HepG2 (cell line): ENCODE measurements around the gene GRAMD1B. TPM values are rescaled to one million over a fixed set of nuclear protein-coding genes. Genes with fewer than 3 reads are reported as not detected.

Experiments
- ATAC-seq: fragments of 200-7000 bp; cut with Tn5 transposase; 3 replicates; pipeline ENCODE4 v1.9.1; 2020; ENCODE audit warnings: mild to moderate bottlenecking, moderate library complexity
- BruUV-seq: library from RNA; stranded (reverse); fragments of 400-500 nt; replicated peaks from 2 replicates; lab custom pipeline; 2021; lab: Mats Ljungman, UMichigan
- CTCF ChIA-PET: fragments of 300-600 bp; formaldehyde crosslinking; extraction: SDS; loops from one replicate; lab custom pipeline; 2021; ENCODE audit warnings: low total read pairs, inconsistent platforms, low intra/inter-chr PET ratio; lab: Yijun Ruan, JAX
- POLR2A ChIA-PET: fragments of 350-600 bp; sonication (Branson Sonifier 250); formaldehyde crosslinking; loops from one replicate; lab custom pipeline; 2020; ENCODE audit warnings: antibody characterized with exemption, inconsistent platforms; lab: Yijun Ruan, JAX
- DNase-seq: peaks from one replicate; pipeline ENCODE4 v3.0.0-alpha.2; 2015; ENCODE audit warnings: low spot score
- FAIRE-seq: peaks from 3 replicates; lab custom pipeline; 2011; peaks lifted over from hg19 to GRCh38; lab: Jason Lieb, UNC
- H2AFZ ChIP-seq: one replicate; pipeline ENCODE4 v1.6.1; 2011; ENCODE audit warnings: low read length, inconsistent platforms
- H3K27ac ChIP-seq: fragments of 300-600 bp; 3 replicates; pipeline ENCODE4 v1.8.0; 2011; ENCODE audit warnings: mixed run types, mild to moderate bottlenecking, mixed read lengths, low read length, inconsistent platforms; ENCODE audit not compliant: insufficient read depth; ENCODE audit errors: extremely low read length
- H3K27me3 ChIP-seq, 2 experiments: fragments of 200-600 bp in 1 of 2; 2 replicates in 1 of 2; 3 replicates in 1 of 2; pipeline versions ENCODE4 v1.6.0 to v1.8.0; 2011; ENCODE audit warnings: low read length in 2 of 2, mild to moderate bottlenecking in 2 of 2, moderate library complexity in 2 of 2, inconsistent platforms in 1 of 2; ENCODE audit not compliant: insufficient read depth in 2 of 2, control insufficient read depth in 1 of 2
- H3K36me3 ChIP-seq, 2 experiments: fragments of 200-600 bp in 1 of 2; replicated peaks in 1 of 2; 2 replicates in 1 of 2; 3 replicates in 1 of 2; pipeline versions ENCODE4 v1.5.1 to v1.8.0; 2011; ENCODE audit warnings: low read length in 2 of 2, inconsistent platforms in 1 of 2; ENCODE audit not compliant: insufficient read depth in 2 of 2, control insufficient read depth in 1 of 2
- H3K4me1 ChIP-seq: 2 replicates; pipeline ENCODE4 v1.5.1; 2012; ENCODE audit warnings: low read length, inconsistent platforms; ENCODE audit not compliant: insufficient read depth
- H3K4me2 ChIP-seq: 2 replicates; pipeline ENCODE4 v1.6.0; 2011; ENCODE audit warnings: low read depth, low read length, inconsistent platforms
- H3K4me3 ChIP-seq, 3 experiments: fragments of 200-600 bp in 1 of 3; sonication (generic), shearing (Covaris generic) in 1 of 3; replicated peaks in 1 of 3; 2 replicates each; pipeline ENCODE4 v1.5.1; 2011 to 2016; ENCODE audit warnings: low read length in 3 of 3, inconsistent platforms in 2 of 3, low read depth in 2 of 3, mild to moderate bottlenecking in 2 of 3, control low read depth in 1 of 3, mixed read lengths in 1 of 3; ENCODE audit not compliant: insufficient read depth in 1 of 3
- H3K79me2 ChIP-seq: one replicate; pipeline ENCODE4 v1.6.1; 2011; ENCODE audit warnings: low read length, inconsistent platforms; ENCODE audit not compliant: insufficient read depth
- H3K9ac ChIP-seq: 2 replicates; pipeline ENCODE4 v1.6.0; 2011; ENCODE audit warnings: mild to moderate bottlenecking, low read depth, low read length, inconsistent platforms; ENCODE audit not compliant: insufficient read depth
- H3K9me3 ChIP-seq: 2 replicates; pipeline ENCODE4 v1.5.1; 2012; ENCODE audit warnings: mild to moderate bottlenecking, low read length
- H4K20me1 ChIP-seq: 2 replicates; pipeline ENCODE4 v1.6.0; 2011; ENCODE audit warnings: inconsistent platforms, mild to moderate bottlenecking, low read length, moderate library complexity; ENCODE audit not compliant: insufficient read depth
- BRCA1 ChIP-seq: sonication (generic); formaldehyde crosslinking; IDR thresholded peaks from 2 replicates; pipeline ENCODE4 v1.4.0; 2020; ENCODE audit warnings: missing genetic modification reagents
- GTF2F1 ChIP-seq: fragments of 150-350 bp; IDR thresholded peaks from 2 replicates; pipeline ENCODE4 v1.6.1; 2014; ENCODE audit warnings: low read length
- MAX ChIP-seq: IDR thresholded peaks from 2 replicates; pipeline ENCODE4 v1.6.1; 2012; ENCODE audit warnings: inconsistent platforms
- MEIS1 ChIP-seq: sonication (generic); formaldehyde crosslinking; IDR thresholded peaks from 2 replicates; pipeline ENCODE4 v1.9.0; 2021; ENCODE audit warnings: mild to moderate bottlenecking, missing genetic modification reagents, moderate library complexity, borderline replicate concordance
- MTF2 ChIP-seq: sonication (generic); formaldehyde crosslinking; IDR thresholded peaks from 2 replicates; pipeline ENCODE4 v1.5.0; 2020; ENCODE audit warnings: missing genetic modification reagents, borderline replicate concordance
- NFYC ChIP-seq: IDR thresholded peaks from 2 replicates; pipeline ENCODE4 v1.6.1; 2016; ENCODE audit warnings: missing genetic modification reagents, missing compliant biosample characterization
- RAD51 ChIP-seq: fragments of 450-650 bp; IDR thresholded peaks from 2 replicates; pipeline ENCODE4 v1.6.1; 2016; ENCODE audit warnings: borderline replicate concordance
- THAP11 ChIP-seq: IDR thresholded peaks from 2 replicates; pipeline ENCODE4 v1.6.1; 2016; ENCODE audit warnings: missing biosample characterization, missing genetic modification reagents
- U2AF1 ChIP-seq: fragments of 200-400 bp; formaldehyde crosslinking; optimal IDR thresholded peaks from 2 replicates; pipeline ENCODE3; 2017; ENCODE audit warnings: mild to moderate bottlenecking, low read depth, low read length
- ZFP90 ChIP-seq: sonication (generic); formaldehyde crosslinking; IDR thresholded peaks from 2 replicates; pipeline ENCODE4 v1.8.0; 2022; ENCODE audit warnings: missing genetic modification reagents, mild to moderate bottlenecking, inconsistent platforms, borderline replicate concordance
- ZNF143 ChIP-seq: sonication (generic); formaldehyde crosslinking; IDR thresholded peaks from 2 replicates; pipeline ENCODE4 v1.4.0; 2020; ENCODE audit warnings: missing genetic modification reagents
- ZNF256 ChIP-seq: sonication (generic); formaldehyde crosslinking; conservative IDR thresholded peaks from 2 replicates; pipeline ENCODE4 v1.4.0; 2020; ENCODE audit warnings: missing genetic modification reagents
- ZNF672 ChIP-seq: sonication (generic); formaldehyde crosslinking; IDR thresholded peaks from 2 replicates; pipeline ENCODE4 v1.8.1; 2022; ENCODE audit warnings: missing genetic modification reagents
- WGBS: methylation state at CpG from one replicate; pipeline ENCODE4 v1.1.6; 2017; ENCODE audit warnings: low lambda C conversion rate; 5-methylcytosine and 5-hydroxymethylcytosine counted together
- in situ Hi-C: cut with HindIII; loops from 2 replicates; pipeline ENCODE4 v1.10.0; 2017; ENCODE audit warnings: low pct_unique_long_range_greater_than_20kb; ENCODE audit not compliant: extremely low pct_ligation_motif_present
- intact Hi-C: fragments of 100-400 bp; cut with micrococcal nuclease; formaldehyde crosslinking; loops from one replicate; pipeline ENCODE4 v1.10.0; 2022; ENCODE audit not compliant: unreplicated experiment
- polyA plus RNA-seq, 8 experiments: library from polyadenylated mRNA; depleted of rRNA in 3 of 8; stranded (reverse) in 7 of 8; unstranded in 1 of 8; fragments of >200 nt; fragmentation: Illumina TruSeq in 4 of 8; extraction: Trizol in 4 of 8; gene quantifications; 2 replicates each; pipeline versions ENCODE4 v1.2.1 to v1.2.3, GENCODE V29; 2011 to 2016; ENCODE audit warnings: low read depth in 4 of 8, missing spikeins in 1 of 8, mixed read lengths in 1 of 8; ENCODE audit not compliant: insufficient read depth in 1 of 8
- total RNA-seq, 5 experiments: library from RNA; depleted of rRNA; stranded (reverse); fragments of >200 nt; fragmentation: Illumina TruSeq; extraction: Trizol; gene quantifications; 2 replicates each; pipeline ENCODE4 v1.2.3, GENCODE V29; 2016; ENCODE audit warnings: low read depth in 1 of 5

Gene GRAMD1B
- total and polyA plus RNA-seq, 2 of the 13 experiments (the other 11 are each of a cell fraction or from before 2014, with no cell fraction given): 0.12 TPM; not detected in 1

GRCh38 chr11:123505546-123506299, 75.7 kb downstream of the GRAMD1B start:
- Histone ChIP-seq H3K4me3 (no peak overlapping the region), H3K79me2 (no peaks in the 10 kb centered on the region), H3K27ac (no peak overlapping the region), H3K27me3 (peaks cover 0 to 5% of the 10 kb centered on the region in 2 experiments; a peak in 3 of 5 replicates), H3K9me3 (no peaks in the 10 kb centered on the region)
- in situ Hi-C loops: no loop called here
- FAIRE-seq (no peak), DNase-seq (no peak)
- CTCF ChIA-PET: no interaction called here
- no peak for TF ChIP-seq ZNF256 (CRISPR knock-in tag)
- no peak for TF ChIP-seq U2AF1
- TF ChIP-seq MEIS1 (CRISPR knock-in tag): no peak
- TF ChIP-seq ZNF143 (CRISPR knock-in tag): peak; percentile 41; the same call in 1 of the 2 replicates
- no peak for TF ChIP-seq ZFP90 (CRISPR knock-in tag)
- no peak for TF ChIP-seq MAX
- no peak for TF ChIP-seq GTF2F1
- no peak for TF ChIP-seq BRCA1 (CRISPR knock-in tag)
- TF ChIP-seq MTF2 (CRISPR knock-in tag): no peak
- TF ChIP-seq RAD51: no peak
- TF ChIP-seq NFYC (CRISPR knock-in tag): no peak
- 0 out of 2 replicates have a peak, but pooled peaks have one; percentile 24 for TF ChIP-seq THAP11 (CRISPR knock-in tag)
- no peak for TF ChIP-seq ZNF672 (CRISPR knock-in tag)
- TF ChIP-seq, all 625 proteins: peak for 2
- no peaks in the 10 kb centered on the region for H4K20me1 ChIP-seq
- no peaks in the 10 kb centered on the region for H3K36me3 ChIP-seq
- no peak overlapping the region for H3K9ac ChIP-seq
- intact Hi-C loops: no loop called here
- no peak overlapping the region for H3K4me2 ChIP-seq
- WGBS: 15% methylated on average over 6 of the region's 6 CpGs
- no peak overlapping the region for H2AFZ ChIP-seq
- no TSS peak for BruUV-seq
- H3K4me1 ChIP-seq: no peaks in the 10 kb centered on the region
- POLR2A ChIA-PET: no interaction called here
- ATAC-seq: no peak
